ENCODE measurements around the gene E4F1.
"Not testable (repeated sequence)": the region's sequence is repeated elsewhere in the genome, so short reads cannot be mapped to it uniquely, and the experiment has no call there.

Gene E4F1

GRCh38 chr16:2229632-2230250 is 6.3 kb downstream of the E4F1 start:
- no peak for DNase-seq (ENCODE audit: low spot score)
- no peak for FAIRE-seq

- no peak for DNase-seq (ENCODE audit: low spot score)
- no peak for FAIRE-seq
These were observed 7.0 kb downstream of the E4F1 start for GRCh38 chr16:2230376-2230775.

DNA sequence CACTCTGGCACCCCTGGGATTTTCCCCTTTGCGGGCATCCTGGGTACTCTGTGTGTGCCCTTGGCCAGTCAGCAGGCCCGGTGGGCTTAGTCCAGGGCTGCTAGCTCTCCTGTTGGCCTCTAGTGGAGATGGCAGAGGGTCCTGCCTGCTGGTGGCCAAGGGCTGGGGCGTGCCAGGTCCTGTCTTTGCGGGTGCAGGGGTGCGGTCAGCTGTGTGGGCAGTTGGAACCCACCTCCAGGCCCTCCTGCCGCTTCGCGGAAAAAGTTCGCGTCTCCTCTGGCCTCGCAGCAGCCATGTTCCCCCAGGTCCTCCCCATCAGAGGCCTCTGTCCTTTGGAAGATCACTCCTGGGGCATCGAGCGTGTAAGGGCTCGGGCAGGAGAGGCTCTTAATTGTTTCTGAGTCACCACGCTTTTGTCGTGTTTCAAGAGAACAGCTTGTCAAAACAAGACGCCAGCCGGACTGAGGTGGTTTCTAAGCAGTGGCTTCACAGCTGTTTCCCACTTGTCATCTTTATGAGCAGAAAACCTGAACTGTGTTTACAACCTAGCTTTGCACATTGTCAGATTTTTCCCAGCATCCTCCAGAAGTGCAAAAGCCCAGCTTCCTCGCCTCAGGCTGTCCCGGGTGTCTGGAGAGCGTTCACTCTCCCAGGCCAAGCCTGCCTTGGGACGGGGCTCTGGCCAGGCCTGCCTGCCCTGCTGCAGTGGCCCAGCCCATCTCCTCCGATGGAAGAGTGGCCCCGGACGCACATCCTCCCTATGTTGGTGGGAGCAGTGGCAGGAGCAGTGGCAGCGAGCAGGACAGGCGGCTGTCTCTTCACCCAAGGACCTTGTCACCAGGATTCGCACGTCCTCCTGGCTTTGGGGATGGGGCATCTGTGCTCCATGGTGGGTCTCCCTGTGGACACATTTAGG is 7.9 kb downstream of the E4F1 start:
- no peak for DNase-seq (ENCODE audit: low spot score)

DNA sequence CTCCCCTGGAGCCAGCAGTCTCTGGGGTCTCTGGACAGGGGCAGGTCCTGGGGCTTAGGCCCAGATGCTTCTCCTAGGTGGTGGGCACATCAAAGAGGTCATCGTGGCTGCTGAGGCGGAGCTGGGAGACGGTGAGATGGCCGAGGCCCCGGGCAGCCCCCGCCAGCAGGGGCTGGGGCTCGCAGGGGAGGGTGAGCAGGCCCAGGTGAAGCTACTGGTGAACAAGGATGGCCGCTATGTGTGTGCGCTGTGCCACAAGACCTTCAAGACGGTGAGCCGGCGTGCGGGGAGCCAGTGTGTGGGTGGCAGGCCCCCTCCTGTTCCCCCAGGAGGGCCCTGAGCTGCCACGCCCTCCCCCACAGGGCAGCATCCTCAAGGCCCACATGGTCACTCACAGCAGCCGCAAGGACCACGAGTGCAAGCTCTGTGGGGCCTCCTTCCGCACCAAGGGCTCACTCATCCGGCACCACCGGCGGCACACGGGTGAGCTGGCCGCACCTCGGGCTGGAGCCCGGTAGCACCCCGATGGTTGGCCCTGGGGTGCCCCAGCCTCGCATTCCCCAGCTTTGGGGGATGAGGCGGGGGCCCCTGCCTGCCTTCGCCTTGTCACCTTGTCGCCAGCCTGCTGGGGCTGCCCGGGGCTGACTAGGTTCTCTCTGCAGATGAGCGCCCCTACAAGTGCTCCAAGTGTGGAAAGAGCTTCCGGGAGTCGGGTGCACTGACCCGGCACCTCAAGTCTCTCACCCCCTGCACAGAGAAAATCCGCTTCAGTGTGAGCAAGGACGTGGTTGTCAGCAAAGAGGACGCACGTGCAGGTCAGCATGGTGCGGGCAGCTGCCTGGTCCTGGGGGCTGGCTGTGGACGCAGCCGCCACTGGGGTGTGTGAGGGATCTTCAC is 9.0 kb downstream of the E4F1 start:
- FAIRE-seq (no peak), DNase-seq (ENCODE audit: low spot score) (no peak)

More for the DNA sequence above, 7.9 kb downstream of the E4F1 start:
- FAIRE-seq, result no peak

DNA sequence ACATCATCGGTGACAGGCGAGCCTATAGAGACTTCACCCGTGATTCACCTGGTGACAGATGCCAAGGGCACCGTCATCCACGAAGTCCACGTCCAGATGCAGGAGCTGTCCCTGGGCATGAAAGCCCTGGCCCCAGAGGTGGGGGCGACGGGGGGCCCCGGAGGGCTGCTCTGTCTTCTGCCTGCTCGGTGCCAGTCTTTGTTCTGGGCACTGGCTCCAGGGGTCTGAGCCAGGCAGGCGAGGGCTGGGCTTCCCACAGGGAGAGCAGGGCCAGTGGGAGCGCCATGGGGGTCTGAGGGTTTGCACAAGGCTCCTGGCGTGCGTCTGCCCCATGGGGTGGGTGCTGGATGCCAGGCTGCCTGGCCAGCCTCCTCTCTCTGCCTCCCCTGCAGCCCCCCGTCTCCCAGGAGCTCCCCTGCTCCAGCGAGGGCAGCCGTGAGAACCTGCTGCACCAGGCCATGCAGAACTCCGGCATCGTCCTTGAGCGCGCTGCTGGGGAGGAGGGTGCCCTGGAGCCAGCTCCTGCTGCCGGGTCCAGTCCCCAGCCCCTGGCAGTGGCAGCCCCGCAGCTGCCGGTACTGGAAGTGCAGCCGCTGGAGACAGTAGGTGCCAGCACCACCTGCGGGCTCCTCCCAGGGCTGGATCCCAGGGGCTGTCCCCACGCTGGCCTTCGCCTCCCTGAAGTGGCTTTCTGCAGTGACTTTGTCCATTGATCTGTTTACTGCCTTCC is 9.8 kb downstream of the E4F1 start:
- FAIRE-seq (no peak), DNase-seq (ENCODE audit: low spot score) (no peak)

DNA sequence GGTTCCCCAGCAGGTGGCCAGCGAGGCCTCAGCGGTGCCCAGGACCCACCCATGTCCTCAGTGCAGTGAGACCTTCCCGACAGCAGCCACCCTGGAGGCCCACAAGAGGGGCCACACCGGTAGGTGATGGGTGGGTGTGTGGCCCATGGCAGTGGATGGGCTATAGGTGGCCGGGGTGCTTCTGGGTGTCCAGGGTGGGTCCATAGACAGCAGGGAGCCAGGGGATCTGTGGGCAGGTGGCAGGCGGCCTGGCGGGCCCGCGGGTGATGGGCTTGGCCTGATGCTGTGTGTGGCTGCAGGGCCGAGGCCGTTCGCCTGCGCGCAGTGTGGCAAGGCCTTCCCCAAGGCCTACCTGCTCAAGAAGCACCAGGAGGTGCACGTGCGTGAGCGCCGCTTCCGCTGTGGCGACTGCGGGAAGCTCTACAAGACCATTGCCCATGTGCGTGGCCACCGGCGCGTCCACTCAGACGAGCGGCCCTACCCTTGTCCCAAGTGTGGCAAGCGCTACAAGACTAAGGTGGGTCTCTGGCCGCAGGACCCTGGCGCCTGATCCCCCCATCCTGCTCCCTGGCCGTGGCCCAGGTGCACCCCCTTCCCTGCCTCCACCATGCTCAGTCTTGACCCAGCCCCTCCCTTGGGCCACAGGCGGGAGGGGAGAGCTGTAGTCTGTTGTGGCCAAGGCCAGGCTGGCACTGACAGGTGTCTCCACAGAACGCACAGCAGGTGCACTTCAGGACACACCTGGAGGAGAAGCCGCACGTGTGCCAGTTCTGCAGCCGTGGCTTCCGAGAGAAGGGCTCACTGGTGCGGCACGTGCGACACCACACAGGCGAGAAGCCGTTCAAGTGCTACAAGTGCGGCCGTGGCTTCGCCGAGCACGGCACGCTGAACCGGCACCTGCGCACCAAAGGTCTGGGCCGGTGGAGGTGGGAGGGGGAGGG is 10.8 kb downstream of the E4F1 start:
- FAIRE-seq, result no peak
- DNase-seq (ENCODE audit: low spot score), result no peak

GRCh38 chr16:2234813-2235170 is 11.4 kb downstream of the E4F1 start:
- FAIRE-seq, result no peak
- DNase-seq (ENCODE audit: low spot score), result no peak

DNA sequence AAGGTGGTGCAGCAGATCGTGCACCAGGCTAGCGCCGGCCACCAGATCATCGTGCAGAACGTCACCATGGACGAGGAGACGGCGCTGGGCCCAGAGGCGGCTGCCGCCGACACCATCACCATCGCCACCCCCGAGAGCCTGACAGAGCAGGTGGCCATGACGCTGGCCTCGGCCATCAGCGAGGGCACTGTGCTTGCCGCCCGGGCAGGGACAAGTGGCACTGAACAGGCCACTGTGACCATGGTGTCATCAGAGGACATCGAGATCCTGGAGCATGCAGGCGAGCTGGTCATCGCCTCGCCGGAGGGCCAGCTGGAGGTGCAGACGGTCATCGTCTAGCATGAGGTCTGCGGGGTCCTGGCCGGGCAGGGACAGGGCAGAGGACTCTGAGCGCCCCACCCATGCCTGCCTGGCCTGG is 11.9 kb downstream of the E4F1 start:
- FAIRE-seq (no peak), DNase-seq (ENCODE audit: low spot score) (no peak)

DNA sequence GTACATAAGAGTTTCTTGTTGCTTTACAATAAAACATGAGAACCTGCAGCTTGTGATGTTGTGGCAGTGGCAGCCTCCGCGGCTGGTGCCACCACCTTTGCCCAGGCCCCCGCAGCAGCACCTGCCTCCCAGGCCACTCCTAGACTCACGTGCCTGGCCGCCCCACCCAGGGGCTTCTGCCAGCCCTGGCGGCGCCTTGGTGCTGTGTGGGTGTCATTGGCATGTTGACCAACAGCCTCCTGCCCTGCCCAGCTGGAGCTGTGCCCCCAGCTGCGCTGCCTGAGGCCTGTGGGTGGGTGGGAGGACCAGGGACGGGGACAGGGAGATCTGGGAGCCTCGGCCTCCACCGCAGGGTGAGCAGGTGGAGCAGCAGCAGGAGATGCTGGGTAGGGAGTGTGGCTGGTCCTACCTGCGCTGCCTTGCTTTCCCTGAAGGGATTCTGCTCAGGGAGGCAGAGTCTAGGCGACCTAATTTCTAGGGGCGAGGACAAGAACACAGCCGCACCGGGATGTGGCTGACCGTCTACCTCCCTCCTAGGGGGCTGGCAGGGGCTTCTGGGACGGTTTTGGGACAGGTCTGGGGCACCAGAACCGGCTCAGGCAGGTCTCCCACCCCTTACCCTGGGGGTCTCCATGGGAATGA is 12.4 kb downstream of the E4F1 start:
- FAIRE-seq, result no peak
- no peak for DNase-seq (ENCODE audit: low spot score)

- DNase-seq (ENCODE audit: low spot score), result no peak
- FAIRE-seq, result no peak
These were observed 13.1 kb downstream of the E4F1 start, which contains the start of gene DNASE1L2 for GRCh38 chr16:2236337-2237101. Gene DNASE1L2 (plus strand): TSS chr16:2236444. CDS start chr16:2236817, 373 bp downstream.

- DNase-seq (ENCODE audit: low spot score) (no peak), FAIRE-seq (no peak)
These were observed 13.7 kb downstream of the E4F1 start for GRCh38 chr16:2237102-2237482.

GRCh38 chr16:2237493-2238149 is 14.2 kb downstream of the E4F1 start:
- DNase-seq (ENCODE audit: low spot score), result no peak
- FAIRE-seq, result no peak

GRCh38 chr16:2238150-2238837 is 14.9 kb downstream of the E4F1 start:
- no peak for DNase-seq (ENCODE audit: low spot score)

DNA sequence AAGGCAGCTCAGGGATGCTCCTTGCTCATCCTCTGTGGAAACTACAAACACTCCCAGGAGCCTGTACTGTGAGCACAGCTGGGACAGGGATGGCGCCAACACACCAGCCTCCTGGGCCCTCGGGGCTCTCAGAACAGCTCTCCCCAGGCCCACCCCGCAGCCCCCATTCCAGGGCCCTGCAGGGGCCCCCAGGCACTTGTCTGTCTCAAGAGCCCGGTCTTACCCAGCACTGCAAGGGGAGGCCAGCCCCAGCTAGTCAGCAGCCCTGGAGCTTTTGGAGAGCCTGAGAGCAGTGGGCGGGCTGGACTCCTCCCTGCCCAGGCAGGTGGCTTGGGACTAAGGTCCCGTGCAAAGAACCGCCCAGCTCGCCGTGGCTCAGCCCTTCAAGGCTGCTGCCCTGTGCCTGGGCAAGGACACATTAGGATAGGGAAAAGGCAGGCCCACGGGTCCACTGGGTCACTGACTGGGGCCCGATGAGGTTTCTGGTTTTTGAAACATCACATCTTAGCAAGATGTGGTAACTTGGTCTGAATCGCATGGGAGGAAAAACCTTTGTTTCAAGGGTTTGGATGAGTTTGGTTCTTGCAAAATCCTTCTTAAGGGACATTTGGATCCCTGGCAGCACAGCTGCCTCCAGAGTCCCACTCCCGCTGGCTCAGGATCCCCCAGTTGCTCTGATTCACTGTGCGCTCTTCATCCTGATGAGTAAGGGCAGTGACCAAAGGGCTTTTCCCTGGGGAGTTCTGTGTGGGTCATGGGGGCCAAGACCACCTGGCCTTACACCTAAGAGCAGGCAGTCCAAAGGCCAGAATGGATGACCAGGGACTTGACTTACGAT is 15.7 kb downstream of the E4F1 start:
- no peak for FAIRE-seq

More at GRCh38 chr16:2238150-2238837, 14.9 kb downstream of the E4F1 start:
- FAIRE-seq, result no peak

DNA sequence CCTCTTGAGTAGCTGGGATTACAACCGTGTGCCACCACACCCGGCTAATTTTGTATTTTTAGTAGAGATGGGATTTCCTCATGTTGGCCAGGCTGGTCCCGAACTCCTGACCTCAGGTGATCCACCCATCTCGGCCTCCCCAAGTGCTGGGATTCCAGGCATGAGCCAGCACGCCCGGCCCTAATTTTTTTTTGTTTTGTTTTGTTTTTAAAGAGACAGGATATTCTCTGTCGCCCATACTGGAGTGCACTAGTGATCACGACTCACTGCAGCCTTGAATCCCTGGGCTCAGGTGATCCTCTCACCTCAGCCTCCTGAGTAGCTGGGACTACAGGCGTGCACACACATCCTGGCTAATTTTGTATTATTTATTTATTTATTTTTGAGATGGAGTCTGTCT is 16.9 kb downstream of the E4F1 start:
- not testable (repeated sequence) for DNase-seq (ENCODE audit: low spot score); FAIRE-seq

More for the DNA sequence above, 15.7 kb downstream of the E4F1 start:
- no peak for DNase-seq (ENCODE audit: low spot score)

- DNase-seq (ENCODE audit: low spot score), result no peak
- FAIRE-seq, result no peak
These were observed 19.2 kb downstream of the E4F1 start for GRCh38 chr16:2242598-2242997.
